ENCODE results near the gene ALKBH6. TPM values are rescaled to one million over a fixed set of nuclear protein-coding genes. Genes with fewer than 3 reads are reported as not detected.

ALKBH6 gene
- total and polyA plus RNA-seq, 9 of the 15 experiments (the other 6 are each of a cell fraction or from before 2014, with no cell fraction given): 0.67 to 62.0 (median 34.5) TPM

DNA sequence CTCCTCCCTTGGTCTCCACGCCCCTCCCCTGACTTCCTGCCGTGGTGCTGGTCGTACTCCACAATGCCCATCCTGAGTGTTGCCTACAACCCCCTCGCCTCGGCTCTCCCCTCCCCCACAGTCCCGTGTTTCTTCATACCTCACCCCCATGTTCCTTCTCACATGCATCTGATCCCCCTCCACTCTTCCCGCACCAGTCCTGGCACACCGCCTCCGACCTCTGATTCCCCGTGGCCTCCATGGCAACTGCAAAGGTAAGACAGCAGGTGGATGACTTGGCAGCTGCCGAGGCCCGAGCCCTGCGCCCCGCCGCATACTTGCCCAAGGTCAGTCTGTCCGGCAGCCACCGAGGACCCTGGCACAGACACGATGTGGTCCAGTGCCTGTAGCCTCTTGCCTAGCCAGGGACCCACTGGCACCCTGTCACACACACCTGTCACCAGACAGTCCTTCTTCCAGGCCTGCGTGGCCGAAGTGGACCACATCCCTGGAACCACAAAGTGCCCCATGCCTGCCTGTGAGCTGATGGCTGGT, 35.1 kb downstream of the ALKBH6 start (continued):
- TF ChIP-seq, protein P1, sequence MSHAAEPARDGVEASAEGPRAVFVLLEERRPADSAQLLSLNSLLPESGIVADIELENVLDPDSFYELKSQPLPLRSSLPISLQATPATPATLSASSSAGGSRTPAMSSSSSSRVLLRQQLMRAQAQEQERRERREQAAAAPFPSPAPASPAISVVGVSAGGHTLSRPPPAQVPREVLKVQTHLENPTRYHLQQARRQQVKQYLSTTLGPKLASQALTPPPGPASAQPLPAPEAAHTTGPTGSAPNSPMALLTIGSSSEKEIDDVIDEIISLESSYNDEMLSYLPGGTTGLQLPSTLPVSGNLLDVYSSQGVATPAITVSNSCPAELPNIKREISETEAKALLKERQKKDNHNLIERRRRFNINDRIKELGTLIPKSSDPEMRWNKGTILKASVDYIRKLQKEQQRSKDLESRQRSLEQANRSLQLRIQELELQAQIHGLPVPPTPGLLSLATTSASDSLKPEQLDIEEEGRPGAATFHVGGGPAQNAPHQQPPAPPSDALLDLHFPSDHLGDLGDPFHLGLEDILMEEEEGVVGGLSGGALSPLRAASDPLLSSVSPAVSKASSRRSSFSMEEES (CRISPR knock-in tag; IDR thresholded peaks at IDR 0.05): no peak
- TF ChIP-seq SMARCA5 (IDR thresholded peaks at IDR 0.05): no peak
- TF ChIP-seq NFE2L1 (tag; IDR thresholded peaks at IDR 0.05; ENCODE audit: borderline replicate concordance, low read depth): no peak
- TF ChIP-seq NCOR1 (IDR thresholded peaks at IDR 0.05): no peak
- no peak for TF ChIP-seq ERF (CRISPR knock-in tag; IDR thresholded peaks at IDR 0.05)
- no peak for TF ChIP-seq MBD1 (CRISPR knock-in tag; IDR thresholded peaks at IDR 0.05)
- no peak for TF ChIP-seq TAF7 (tag; IDR thresholded peaks at IDR 0.05)
- TF ChIP-seq ZNF184 (CRISPR knock-in tag; IDR thresholded peaks at IDR 0.05): no peak
- no peak for TF ChIP-seq NR2C1 (IDR thresholded peaks at IDR 0.05)
- no peak for TF ChIP-seq NR2C1 (tag; IDR thresholded peaks at IDR 0.05)

All from K562 (cell line).